ENCODE results near the gene LSAMP. TPM values are rescaled to one million over a fixed set of nuclear protein-coding genes. Genes with fewer than 3 reads are reported as not detected.

The LSAMP gene
- total RNA-seq, 2 donors from 2014 or later: 1.9 to 5.4 TPM

DNA sequence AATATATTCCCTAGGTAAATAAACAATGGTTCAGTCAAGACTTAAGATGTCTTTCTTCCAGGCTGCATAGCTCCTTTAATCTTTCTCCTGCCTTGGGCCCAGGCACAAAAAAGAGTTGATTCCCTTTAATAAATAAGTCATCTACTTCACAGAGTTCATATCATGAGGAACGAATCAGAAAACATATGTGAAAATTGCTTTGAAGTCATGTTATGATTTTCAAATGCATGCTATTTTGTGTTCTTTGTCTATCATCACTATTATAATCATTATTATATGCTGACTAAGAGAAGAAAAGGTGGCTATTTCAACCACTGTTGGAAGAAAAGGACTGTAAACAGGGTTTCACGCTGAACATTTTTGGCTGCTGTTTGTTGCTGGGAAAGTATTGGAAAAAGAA, 70.4 kb downstream of the LSAMP start:
- no peak overlapping the region for H3K4me3 ChIP-seq
- no peaks in the 10 kb centered on the region for H3K27me3 ChIP-seq (replicated peaks; ENCODE audit: insufficient read depth)
- H3K4me1 ChIP-seq (ENCODE audit: control insufficient read depth in 1 of 2, low read depth in 2 of 2): no peaks in the 10 kb centered on the region
- ATAC-seq (ENCODE audit: insufficient number of reproducible peaks, low FRiP score, low read depth) (no peak), DNase-seq (ENCODE audit: low spot score) (no peak)
- no peak overlapping the region for H3K27ac ChIP-seq
- H3K36me3 ChIP-seq: no peaks in the 10 kb centered on the region
- TF ChIP-seq, protein P1, sequence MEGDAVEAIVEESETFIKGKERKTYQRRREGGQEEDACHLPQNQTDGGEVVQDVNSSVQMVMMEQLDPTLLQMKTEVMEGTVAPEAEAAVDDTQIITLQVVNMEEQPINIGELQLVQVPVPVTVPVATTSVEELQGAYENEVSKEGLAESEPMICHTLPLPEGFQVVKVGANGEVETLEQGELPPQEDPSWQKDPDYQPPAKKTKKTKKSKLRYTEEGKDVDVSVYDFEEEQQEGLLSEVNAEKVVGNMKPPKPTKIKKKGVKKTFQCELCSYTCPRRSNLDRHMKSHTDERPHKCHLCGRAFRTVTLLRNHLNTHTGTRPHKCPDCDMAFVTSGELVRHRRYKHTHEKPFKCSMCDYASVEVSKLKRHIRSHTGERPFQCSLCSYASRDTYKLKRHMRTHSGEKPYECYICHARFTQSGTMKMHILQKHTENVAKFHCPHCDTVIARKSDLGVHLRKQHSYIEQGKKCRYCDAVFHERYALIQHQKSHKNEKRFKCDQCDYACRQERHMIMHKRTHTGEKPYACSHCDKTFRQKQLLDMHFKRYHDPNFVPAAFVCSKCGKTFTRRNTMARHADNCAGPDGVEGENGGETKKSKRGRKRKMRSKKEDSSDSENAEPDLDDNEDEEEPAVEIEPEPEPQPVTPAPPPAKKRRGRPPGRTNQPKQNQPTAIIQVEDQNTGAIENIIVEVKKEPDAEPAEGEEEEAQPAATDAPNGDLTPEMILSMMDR (IDR thresholded peaks at IDR 0.05): no peak
- H3K9me3 ChIP-seq: no peaks in the 10 kb centered on the region

- ATAC-seq (ENCODE audit: insufficient number of reproducible peaks, low FRiP score, low read depth): no peak
Observed at GRCh38 chr3:116367761-116368395, 77.4 kb downstream of the LSAMP start.

DNA sequence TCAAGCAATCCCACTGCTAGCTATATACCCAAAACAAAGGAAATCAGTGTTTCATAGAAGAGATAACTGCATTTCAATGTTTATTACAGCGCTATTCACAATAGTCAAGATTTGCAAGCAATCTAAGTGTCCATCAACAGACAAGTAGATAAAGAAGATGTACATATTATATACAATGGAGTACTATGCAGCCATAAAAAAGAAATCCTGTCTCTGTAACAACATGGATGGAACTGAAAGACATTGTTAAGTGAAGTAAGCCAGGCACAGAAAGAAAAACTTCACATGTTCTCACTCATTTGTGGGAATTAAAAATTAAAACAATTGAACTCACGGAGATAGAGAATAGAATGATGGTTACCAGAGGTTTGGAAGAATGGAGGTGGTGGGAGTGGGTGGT, 89.2 kb downstream of the LSAMP start:
- Histone ChIP-seq H3K4me1 (ENCODE audit: control insufficient read depth in 1 of 2, low read depth in 2 of 2) (no peaks in the 10 kb centered on the region), H3K36me3 (no peaks in the 10 kb centered on the region), H3K9me3 (no peaks in the 10 kb centered on the region), H3K27ac (no peak overlapping the region), H3K27me3 (replicated peaks; ENCODE audit: insufficient read depth) (no peaks in the 10 kb centered on the region), H3K4me3 (no peak overlapping the region)
- DNase-seq (ENCODE audit: low spot score) (no peak), ATAC-seq (ENCODE audit: insufficient number of reproducible peaks, low FRiP score, low read depth) (no peak)
- TF ChIP-seq, protein P1 (IDR thresholded peaks at IDR 0.05): no peak

More at GRCh38 chr3:116367761-116368395, 77.4 kb downstream of the LSAMP start:
- Histone ChIP-seq H3K27ac (no peak overlapping the region), H3K4me1 (ENCODE audit: control insufficient read depth in 1 of 2, low read depth in 2 of 2) (no peaks in the 10 kb centered on the region), H3K9me3 (no peaks in the 10 kb centered on the region), H3K36me3 (no peaks in the 10 kb centered on the region), H3K27me3 (replicated peaks; ENCODE audit: insufficient read depth) (no peaks in the 10 kb centered on the region), H3K4me3 (no peak overlapping the region)
- TF ChIP-seq, protein P1 (IDR thresholded peaks at IDR 0.05): no peak
- DNase-seq (ENCODE audit: low spot score): no peak

DNA sequence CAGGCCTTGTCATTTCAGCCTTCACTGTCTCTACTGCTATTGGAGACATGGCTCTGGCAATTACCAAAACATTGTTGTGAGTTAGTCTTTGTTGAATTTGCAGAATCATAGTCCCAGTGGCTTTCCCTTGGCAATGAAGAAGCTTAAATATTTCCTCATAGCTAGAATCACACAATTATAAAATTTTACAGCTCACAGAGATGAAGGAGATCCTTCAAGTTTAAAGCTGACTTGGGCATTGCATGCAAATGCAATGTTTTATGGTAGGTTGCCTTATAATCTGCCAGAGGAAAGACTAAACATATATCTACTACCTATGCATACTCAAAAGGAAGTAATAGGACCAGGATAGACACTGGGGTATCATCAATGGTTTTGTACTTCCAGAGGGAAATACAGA, 90.9 kb downstream of the LSAMP start:
- DNase-seq (ENCODE audit: low spot score): no peak
- Histone ChIP-seq H3K4me3 (no peak overlapping the region), H3K27me3 (replicated peaks; ENCODE audit: insufficient read depth) (no peaks in the 10 kb centered on the region), H3K4me1 (ENCODE audit: control insufficient read depth in 1 of 2, low read depth in 2 of 2) (no peaks in the 10 kb centered on the region), H3K27ac (no peak overlapping the region), H3K9me3 (no peaks in the 10 kb centered on the region), H3K36me3 (no peaks in the 10 kb centered on the region)
- TF ChIP-seq, protein P1 (IDR thresholded peaks at IDR 0.05): no peak
- no peak for ATAC-seq (ENCODE audit: insufficient number of reproducible peaks, low FRiP score, low read depth)

DNA sequence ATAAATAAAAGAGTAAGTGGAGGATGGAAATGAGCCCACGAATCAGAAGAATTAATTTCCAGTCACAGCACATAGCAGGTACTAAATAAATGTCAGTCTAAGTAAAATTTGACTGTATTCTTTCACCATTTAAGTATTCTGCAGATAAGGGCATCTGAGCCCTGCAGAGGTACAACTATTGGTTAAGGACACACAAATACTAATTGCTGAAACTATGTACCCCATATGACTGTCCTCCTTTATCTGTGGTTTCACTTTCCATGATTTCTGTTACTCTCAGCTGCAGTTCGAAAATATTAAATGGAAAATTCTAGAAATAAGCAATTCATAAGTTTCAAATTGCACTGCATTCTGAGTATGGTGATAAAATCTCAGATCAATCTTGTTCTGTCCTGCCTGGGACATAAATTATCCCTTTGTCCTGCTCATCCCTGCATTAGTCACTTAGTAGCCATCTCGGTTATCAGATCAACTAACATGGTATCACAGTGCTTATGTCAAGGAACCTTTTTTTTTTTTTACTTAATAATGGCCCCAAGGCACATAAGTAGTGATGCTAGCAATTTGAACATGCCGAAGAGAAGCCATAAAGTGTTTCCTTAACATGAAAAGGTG, 95.1 kb downstream of the LSAMP start:
- Histone ChIP-seq H3K4me1 (ENCODE audit: control insufficient read depth in 1 of 2, low read depth in 2 of 2) (no peaks in the 10 kb centered on the region), H3K36me3 (no peaks in the 10 kb centered on the region), H3K9me3 (no peaks in the 10 kb centered on the region), H3K27ac (no peak overlapping the region), H3K27me3 (replicated peaks; ENCODE audit: insufficient read depth) (no peaks in the 10 kb centered on the region), H3K4me3 (no peak overlapping the region)
- no peak for ATAC-seq (ENCODE audit: insufficient number of reproducible peaks, low FRiP score, low read depth)
- no peak for DNase-seq (ENCODE audit: low spot score)
- TF ChIP-seq, protein P1 (IDR thresholded peaks at IDR 0.05): no peak
